Dermis microvascular lymphatic vessel endothelial cell (primary cell): Measurements from ENCODE around the gene ANKH. TPM values are rescaled to one million over a fixed set of nuclear protein-coding genes. Genes with fewer than 3 reads are reported as not detected.
"Not testable (repeated sequence)": the region's sequence is repeated elsewhere in the genome, so short reads cannot be mapped to it uniquely, and the experiment has no call there.

Source experiments
- DNase-seq, 2 donors: peaks; one replicate each; pipeline versions ENCODE4 v3.0.0 to v3.0.0-alpha.2; 2010; ENCODE audit warnings: low read depth in 2 of 2
- total RNA-seq: library from RNA; depleted of rRNA; stranded (reverse); fragments of >200 nt; gene quantifications from 2 replicates; pipeline ENCODE4 v1.2.1, GENCODE V29; 2014

The ANKH gene
- total RNA-seq, 1 donor from 2014 or later = 12.7 TPM

DNA sequence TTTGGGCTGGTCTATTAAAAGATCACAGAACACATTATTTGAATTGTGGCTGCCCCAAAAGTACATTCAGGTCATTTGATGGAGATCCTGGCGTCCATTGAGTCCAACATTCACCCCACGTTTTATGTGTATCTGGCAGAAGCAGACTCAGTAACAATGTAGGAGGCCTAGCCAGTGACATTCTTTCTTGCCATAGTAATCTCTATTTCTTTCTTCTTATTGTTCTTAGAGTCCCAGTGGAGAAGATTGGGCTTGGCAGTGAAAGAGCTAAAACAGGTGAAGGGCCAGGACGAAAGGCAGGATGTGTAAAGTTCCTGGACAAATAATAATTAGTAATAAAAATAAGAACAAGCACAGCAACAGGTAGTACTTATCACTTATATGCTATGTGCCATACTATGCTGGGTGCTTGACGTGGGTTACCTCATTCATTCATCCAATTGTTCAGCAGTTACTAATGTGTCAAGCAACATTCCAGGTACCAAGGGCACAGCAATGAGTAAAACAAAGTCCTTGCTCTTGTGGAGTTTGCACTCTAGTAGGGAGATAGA, 12.6 kb upstream of the ANKH start:
- no peak for DNase-seq

DNA sequence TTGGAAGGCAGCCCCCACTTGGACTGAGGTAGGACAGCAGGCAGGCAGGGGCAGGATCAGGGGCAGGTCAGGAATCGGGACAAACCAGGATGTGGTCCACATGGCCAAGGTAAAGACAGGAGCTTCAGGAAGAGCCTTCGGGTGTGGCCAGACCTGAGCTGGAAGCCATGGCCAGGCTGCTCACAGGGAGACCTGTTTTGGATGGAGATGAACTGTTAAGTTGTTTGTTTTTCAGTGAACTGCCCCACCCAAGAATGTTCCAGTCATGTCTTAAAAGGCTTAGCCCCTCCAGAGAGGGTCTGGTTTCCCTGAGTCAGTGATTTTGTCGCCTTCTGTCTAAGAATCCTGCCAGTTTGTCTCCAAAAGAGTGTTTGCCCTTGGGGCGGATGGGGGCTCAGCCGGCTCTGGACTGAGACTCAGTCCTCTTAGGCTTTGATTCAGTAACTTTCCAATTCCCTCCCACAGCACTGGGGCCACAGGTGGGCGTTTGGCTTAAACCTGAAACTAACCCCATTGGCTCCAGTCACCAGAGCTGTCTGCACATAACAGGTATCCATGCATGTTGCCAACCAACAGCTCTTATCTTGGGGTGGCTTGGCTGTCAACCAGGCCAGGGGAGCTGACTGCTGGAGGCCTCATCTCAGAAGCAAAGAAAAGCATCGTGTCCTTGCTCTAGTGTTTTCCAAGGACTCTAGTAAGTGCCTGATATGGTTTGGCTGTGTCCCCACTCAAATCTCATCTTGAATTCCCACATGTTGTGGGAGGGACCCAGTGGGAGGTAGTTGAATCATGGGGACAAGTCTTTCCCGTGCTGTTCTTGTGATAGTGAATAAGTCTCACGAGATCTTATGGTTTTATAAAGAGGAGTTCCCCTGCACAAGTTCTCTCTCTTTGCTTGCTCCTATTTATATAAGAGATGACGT, 11.3 kb upstream of the ANKH start:
- no peak for DNase-seq

DNA sequence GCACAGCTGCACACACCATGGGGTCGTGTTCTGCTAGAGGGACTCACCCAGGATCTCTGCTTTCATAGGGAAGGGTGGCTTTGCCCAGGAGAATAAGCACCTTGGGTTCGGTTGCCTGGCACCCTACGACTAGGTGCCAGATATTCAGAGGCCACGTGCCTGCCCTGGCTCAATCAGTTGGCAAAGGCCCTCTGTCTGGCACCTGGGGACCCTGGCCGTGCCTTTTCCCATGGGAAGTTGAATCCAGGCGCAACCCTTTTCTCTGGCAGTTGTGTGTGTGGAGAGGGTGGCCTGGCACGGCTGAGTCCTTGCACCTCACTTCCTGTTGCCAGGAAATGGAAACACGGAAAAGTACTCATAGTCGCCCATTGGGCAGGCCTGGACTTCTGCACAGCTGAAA, 10.2 kb upstream of the ANKH start:
- no peak for DNase-seq

DNA sequence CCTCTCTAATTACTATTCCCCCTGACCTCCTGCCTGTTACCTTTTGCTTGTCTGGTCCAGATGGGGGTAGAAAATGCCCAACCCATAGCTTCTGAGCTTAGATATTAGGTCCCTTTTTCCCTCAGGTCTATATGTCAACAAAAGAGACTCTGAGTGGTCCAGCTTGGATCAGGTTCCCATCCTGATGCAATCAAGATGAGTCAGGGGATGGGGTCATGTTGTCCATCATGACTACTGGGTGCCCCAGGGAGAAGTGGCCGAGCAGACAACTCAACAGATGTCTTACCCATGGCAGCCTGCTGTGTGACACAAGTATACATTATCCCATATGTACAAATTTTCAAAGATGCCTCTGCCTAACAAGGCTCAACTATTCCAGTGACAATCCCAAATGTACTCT, 9.1 kb upstream of the ANKH start:
- DNase-seq = no peak

DNA sequence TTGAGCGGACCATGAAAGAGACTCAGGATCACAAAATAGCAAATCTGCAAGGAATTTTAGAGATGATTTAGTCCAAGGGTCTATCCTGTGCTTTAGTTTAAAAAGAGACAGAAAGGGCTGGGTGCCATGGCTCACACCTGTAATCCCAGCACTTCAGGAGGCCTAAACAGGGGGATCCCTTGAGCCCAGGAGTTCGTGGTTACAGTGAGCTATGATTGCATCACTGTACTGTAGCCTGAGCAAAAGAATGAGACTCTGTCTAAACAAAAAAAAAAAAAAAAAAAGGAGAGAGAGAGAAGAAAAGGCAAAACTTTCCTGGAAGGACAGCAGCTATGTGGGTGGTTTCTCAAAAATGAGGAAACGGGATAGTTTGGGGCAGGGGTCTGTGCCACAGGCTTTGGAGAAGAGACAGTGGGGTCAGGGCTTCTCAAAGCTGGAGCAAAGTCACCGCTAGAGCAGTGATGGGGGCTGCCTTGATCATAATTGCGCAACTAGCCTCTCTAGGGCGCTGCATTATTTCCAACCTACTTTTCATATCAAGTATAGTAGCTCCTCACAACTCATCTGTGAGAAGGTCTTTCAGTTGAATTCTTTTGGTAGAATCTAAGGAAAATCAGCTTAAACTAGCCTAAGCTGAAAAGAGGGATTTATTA, 8.5 kb upstream of the ANKH start:
- no peak for DNase-seq

DNA sequence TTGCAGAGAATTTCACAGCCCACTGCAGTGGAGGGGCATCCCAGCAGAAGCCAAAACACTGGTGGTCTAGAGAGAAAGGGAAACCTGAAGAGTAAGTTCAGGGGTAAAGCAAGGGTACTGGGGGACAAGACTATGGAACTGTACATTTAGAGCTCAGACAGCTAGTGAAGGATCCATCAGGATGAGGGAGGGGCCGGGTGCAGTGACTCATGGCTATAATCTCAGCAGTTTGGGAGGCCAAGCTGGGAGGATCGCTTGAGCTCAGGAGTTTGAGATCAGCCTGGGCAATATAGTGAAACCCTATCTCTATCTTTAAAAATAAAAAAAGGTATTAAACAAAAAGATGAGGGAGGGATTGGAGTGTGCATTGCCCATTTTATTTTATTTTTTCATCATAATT, 7.8 kb upstream of the ANKH start:
- no peak for DNase-seq

DNA sequence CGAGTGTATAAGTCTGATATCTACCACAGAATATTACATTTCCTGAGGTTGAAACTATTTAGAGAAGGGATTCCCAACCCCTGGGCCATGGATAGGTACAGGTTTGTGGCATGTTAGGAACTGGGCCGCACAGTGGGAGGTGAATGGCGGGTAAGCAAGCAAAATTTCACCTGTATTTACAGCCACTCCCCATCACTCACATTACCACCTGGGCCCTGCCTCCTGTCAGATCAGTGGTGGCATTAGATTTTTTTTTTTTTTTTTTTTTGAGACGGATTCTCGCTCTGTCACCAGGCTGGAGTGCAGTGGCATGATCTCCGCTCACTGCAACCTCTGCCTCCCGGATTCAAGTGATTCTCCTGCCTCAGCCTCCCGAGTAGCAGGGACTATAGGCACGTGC, 6.6 kb upstream of the ANKH start:
- DNase-seq = not testable (repeated sequence)

DNA sequence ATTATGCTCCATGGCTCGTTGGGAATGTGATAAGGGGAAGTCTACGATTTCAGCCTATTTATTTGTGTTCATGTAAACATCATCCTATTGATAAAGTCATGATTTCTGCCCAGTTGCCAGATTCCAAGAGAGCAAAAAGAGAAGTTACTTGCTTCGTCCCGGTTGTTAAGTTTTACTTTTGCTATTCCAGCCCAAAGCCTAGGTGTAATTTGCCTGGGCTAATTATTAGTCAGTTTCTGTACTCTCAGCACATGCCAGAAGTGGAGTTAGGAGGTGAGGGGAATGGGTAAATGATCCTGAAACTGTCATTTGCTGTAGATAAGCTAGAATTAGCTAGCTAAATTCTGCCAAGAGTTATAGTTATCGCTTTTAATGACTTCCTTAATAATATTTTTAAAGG, 4.5 kb upstream of the ANKH start:
- no peak for DNase-seq

DNA sequence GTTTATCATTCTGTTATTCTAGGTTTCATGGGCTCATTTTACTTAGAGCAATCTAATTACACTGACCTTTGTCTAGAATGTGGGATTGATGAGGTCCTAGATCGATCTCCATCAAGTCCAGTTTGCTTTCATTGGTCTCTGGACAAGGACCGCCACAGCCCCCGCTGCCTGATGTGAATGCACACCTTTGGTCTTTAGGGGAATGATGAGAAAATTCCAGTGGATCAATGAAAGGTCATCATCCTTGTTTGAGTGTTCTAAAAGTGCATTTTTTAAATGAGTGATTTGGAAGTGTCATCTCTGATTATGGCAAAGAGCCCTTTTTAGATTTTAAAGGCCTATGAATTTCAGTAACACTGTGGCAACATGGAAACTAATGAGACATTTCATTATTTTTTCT, 2.2 kb upstream of the ANKH start:
- DNase-seq = no peak

DNA sequence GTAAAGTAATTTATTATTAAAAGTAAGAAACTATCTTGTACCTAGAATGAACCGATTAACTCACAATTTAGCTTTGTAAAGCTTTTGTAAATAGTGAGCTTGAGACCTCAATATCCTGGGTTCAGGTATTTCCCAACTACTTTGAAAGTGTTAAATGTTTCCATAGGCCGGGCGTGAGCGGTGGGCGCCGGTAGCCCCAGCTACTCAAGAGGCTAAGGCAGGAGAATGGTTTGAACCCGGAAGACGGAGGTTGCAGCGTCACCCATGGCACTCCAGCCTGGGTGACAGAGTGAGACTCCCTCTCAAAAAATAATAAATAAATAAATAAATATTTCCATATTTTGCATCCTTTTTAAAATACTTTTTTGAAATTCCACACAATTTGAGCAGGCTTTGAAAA, 1.5 kb upstream of the ANKH start:
- DNase-seq = no peak

DNA sequence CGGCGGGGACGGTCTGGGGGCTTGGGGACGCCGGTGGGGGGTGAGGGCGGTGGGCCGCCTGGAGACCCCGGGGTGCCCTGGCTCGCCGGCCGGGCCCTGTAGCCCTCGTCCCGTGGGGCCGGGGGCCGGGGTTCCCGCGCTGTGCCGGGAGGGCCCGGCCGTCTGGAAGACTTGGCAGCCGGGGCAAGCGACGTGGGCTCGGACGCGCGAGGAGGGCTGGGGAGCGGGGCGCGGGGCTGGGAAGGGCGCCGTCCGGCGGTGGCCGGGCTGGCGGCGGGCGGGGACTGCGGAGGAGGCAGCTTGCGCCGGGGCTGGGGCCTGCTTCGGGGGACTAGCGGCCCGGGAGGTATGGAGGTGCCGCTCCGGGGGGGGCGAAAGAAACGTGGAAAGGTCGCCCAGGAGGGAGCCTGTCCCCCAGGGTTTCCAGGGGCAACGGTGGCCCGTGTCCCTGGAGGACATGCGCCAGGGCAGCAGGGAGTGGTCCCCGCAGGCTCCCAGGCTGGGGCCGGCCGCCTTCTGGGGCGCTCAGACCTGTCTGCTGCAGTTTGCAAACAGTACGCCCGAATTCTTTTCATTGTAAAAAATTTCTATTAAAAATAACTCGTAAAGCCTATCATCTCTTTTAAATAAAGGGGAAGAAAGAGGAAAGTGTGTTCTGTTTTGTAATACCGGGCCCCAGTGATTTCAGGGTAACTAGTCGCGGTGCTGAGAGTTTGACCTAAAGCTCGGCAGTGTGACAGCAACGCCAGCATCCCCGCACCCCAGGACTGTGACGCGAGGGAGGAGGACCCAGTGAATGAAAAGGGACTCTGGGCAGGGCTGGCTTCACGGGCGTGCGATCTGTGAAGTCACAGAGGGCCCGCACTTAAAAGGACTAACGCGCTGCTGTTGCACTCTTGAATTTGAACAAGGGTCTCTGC, 752 bp upstream of the ANKH start:
- peak in 1 of 2 donors; percentile 51 for DNase-seq

DNA sequence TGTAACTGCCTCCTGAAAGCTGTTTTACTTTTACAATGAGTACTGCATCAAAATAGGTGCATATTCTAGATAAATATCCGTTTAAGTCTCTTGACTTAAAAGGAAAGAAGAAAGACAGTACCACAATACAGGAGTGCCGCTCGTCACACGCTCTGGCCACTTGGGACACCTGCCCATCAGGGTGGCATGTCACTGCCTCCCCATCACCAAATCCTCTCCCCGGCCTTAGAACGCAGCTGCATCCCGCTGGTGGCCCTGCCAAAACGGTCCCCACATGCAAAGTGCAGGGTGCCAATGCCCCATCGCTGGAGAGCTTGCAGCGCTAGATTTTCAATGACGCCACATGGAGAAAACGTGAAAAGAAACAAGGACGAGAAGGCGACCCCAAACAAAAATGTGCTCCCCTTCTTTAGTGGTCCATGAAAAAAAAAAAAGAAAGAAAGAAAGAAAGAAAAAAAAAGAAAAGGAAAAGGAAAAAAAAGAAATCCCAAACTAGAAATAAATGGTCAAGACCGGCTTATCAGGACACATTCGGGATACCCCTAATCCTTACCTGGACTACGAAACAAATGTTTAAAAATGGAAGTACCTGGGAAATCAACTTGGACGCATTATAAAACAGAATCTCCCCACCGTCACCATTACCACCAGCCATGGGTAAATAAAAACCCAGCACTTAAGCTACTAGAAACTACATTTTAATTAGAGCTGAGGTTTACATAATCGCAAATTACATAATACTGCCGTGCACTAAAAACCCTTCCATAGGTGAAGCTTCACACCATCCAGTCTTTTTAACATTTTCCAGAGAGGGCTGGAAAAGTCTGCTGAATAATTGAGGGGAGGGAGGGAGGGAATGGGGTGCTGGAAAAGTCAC, 1.0 kb downstream of the ANKH start:
- no peak for DNase-seq

DNA sequence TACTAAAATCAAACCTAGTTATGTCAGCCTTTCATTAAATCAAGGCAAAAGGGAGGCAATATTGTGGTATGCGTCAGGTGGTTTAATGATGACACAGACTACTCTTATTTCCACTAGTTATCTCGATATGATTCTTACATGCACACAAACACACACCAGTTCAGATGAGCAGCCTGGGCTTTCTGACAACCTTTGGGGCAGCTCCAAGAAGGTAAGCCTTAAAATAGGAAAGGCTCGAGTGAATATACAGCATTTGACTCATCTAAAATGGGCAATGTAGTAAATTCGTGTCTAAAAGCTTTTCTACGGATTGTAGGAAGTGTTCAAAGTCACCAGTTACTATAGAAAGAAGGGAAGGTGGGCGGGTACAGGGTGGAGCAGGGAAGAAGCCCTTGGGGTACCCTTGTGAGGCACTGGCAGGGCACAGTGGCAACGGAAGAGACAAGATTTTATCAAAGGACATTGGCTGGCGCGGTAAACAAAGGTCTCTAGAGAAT, 1.9 kb downstream of the ANKH start:
- DNase-seq = no peak

DNA sequence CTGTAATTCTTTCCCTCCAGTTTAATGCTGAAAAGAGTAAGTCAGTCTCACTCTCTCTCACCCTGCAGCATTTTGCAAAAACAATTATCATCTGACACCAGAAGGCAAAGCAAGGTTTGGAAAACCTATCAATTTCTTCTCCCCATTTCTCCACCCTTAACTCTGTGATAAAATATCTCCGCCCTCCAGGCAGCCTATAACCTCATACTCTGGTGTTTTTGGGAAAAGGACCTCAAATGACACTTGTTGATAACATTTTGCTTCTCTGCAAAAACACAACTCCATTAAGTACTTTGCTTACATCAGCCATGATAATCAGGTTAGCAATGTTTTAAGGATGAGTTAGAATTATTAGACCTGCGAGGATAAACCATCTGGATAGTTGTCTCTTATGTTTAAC, 2.3 kb downstream of the ANKH start:
- no peak for DNase-seq

DNA sequence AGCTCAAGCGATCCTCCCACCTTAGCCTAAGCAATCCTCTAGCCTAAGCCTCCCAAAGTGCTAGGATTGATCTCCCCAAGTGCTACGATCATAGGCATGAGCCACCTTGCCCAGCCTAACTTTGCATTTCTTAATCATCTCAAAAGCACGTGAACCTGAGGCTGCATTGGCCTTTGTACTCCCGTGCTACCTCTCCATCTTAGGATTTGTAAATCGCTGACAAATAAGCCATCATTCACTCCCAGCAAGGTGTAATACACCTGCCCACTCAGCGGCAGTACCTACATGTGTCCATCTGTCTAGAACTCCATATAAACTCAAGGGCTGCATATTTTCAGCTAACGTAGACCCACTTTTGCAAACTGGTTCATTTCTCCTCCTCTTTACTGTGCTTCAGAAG, 2.8 kb downstream of the ANKH start:
- DNase-seq = no peak

DNA sequence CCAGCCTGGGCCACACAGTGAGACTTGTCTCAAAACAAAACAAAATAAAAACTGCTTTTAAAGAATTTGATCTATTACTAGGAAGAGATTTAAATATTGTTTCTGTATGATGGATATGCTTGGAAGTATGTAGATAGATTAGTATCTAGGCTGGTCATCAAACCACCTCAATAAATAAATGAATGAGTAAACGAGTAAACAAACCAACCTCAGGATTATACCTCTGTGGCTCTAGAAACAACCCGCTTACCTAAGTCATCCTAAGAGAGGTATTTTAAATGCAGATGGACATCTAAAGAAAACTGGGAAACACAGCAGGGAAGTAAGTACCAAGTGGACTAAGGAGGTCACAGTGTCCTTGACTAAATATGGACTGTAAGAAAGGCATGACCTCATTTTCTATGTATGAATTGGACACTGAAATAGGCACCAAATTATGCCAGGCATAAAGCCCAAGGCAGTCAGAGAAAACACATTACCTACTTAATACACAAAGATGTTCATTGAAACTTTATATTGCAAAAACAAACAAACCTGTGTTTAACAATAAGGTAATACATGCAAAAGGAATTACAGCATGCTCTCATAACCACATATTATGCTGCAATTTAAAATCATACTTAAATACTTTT, 7.3 kb downstream of the ANKH start:
- DNase-seq = no peak

DNA sequence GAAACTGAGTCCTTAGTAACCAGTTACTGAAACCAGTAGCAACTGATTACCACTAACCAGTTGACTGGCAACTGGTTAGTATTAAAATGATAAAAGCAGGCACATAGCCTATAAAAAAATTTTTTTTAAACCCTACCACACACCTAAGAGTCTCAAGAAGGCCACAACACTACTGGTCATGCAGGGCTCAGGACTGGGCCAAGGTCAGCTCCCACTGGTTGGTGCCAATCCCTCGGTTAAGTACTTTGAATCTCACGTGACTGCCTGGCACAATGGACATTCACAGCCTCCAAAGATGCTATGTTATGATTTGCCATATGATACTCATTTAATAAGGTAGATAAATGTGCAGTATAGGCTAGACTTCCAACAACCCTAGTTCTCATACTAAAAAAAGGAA, 8.5 kb downstream of the ANKH start:
- no peak for DNase-seq

DNA sequence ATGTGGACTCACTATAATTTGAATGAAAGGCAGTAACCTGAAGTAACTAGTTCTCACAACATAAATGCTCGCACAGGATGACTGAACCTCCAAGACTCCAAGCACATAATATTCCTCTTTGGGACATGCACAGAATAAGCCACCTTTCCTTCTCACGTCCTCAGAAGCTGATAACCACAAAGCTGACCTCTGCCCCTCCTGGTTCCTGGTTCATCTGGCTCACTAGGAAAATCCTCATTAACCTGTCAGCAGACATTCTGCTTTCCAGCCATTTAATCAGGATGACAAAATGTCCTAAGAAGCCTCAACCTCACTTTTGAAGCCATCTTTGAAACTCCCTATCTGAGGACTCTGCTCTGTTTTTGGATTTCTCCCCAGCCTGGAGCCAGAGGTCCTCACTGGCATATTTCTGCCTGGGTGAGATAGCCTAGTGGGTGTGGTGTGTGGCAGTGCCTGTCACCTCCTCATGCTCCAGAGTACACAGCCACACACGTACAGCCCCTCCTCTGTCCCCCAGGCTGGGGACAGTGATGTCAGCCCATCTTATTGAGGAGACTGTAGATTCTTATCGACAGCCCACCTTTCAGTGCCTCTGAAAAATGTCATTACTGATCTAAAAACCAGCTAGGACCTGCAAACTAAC, 10.3 kb downstream of the ANKH start:
- DNase-seq = peak; percentile 37 to 55

DNA sequence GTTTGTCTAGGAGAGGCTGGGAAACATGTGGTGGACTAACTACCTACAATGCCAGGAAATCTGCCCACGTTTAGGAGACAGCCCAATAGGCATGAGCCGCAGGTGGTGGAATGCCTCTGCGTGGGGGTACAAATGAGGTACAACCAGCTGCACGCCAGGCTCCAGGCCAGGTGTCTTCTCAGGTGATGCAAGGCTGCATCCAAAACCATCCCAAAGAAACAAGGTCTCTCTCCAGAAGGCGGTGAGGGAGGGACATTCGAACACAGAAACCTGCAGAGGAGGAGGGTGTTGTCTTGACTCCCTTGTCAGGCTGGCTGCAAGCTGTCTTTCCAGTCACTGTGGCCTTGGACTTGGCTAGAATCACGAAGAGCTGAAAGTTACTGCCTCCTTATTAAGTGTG, 11.6 kb downstream of the ANKH start:
- DNase-seq = no peak

DNA sequence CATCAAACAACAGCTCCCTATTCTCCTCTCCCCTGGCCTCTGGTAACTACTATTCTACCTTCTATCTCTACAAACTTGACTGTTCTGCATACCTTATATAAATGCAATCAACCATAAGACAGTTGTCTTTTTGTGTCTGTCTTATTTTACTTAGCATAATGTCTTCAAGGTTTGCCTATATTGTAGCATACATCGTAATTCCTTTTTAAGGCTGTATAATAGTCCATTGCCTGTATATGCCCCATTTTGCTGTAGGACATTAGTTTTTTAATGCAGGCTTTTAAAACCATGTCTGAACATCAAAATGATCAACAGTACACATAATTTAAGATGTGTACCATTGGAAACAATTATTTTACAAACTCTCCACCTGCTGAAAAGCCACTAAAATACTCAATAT, 12.4 kb downstream of the ANKH start:
- DNase-seq = no peak
